Measurements from ENCODE around the gene CDH4. TPM values are rescaled to one million over a fixed set of nuclear protein-coding genes. Genes with fewer than 3 reads are reported as not detected.

The CDH4 gene
- total RNA-seq, 1 donor from 2014 or later: 0.99 TPM

DNA sequence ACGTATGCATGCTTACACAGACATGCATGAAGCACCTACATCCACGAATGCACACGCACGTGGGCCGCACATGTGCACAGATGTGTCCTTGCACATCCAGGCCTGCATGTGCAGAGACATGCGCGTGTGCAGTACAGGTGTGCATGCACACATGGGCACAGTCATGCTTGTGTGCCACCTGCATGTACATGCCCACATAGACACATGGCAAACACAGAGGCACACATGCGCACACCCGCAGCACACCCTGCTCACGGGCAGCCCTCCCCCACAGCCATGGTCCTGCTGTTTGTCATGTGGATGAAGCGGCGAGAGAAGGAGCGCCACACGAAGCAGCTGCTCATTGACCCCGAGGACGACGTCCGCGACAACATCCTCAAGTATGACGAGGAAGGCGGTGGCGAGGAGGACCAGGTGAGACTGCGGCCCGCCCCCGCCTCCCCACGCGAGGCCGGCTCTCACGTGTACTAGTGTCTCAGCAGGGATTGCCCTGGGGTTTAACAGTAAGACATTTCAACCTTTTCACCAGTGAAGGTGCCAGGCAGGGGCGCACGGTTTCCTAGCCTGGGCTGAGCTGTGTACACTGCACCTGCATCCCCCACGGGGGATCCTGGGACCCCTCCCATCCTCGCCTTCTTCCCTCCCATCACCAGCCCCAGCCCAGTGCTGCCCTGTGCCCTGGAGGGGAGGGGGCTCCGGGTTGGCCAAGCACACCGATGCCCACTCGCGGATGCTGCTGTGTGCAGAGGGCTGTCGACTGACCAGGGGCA is 680.8 kb downstream of the CDH4 start:
- Mint-ChIP-seq H3K36me3 (ENCODE audit: low read depth) (peaks cover 2% of the 10 kb centered on the region), H3K4me1 (ENCODE audit: low read depth) (no peaks in the 10 kb centered on the region), H3K4me3 (ENCODE audit: unreplicated experiment) (no peak overlapping the region), H3K9me3 (ENCODE audit: low read depth) (no peaks in the 10 kb centered on the region), H3K27me3 (ENCODE audit: low read depth) (peaks cover 1% of the 10 kb centered on the region), H3K27ac (ENCODE audit: unreplicated experiment) (no peak overlapping the region)
- TF ChIP-seq, protein P1, sequence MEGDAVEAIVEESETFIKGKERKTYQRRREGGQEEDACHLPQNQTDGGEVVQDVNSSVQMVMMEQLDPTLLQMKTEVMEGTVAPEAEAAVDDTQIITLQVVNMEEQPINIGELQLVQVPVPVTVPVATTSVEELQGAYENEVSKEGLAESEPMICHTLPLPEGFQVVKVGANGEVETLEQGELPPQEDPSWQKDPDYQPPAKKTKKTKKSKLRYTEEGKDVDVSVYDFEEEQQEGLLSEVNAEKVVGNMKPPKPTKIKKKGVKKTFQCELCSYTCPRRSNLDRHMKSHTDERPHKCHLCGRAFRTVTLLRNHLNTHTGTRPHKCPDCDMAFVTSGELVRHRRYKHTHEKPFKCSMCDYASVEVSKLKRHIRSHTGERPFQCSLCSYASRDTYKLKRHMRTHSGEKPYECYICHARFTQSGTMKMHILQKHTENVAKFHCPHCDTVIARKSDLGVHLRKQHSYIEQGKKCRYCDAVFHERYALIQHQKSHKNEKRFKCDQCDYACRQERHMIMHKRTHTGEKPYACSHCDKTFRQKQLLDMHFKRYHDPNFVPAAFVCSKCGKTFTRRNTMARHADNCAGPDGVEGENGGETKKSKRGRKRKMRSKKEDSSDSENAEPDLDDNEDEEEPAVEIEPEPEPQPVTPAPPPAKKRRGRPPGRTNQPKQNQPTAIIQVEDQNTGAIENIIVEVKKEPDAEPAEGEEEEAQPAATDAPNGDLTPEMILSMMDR (IDR thresholded peaks at IDR 0.05): no peak
- peak; percentile 77 for DNase-seq (ENCODE audit: low spot score)

DNA sequence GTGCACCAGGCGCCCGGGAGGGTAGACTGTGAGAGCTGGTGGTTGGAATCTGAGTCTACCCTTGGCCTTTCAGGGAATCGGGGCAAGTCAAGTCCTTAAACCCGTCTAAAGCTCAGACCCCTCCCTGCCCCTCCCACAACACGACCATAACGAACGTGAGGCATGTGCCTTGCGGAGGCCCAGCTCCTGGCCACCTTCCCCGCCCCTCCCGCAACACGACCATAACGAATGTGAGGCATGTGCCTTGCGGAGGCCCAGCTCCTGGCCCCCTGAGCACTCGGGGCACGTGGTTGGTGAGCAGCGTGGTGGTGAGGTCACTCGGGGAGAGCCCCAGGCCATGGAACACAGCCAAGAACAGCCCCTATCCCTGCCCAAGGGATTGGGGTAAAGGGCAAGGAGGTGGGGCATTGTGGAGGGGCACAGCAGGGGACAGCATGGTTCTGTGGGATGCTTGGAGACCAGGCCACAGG is 681.5 kb downstream of the CDH4 start:
- H3K4me3 Mint-ChIP-seq (ENCODE audit: unreplicated experiment): no peak overlapping the region
- no peaks in the 10 kb centered on the region for H3K4me1 Mint-ChIP-seq (ENCODE audit: low read depth)
- H3K27ac Mint-ChIP-seq (ENCODE audit: unreplicated experiment): no peak overlapping the region
- H3K27me3 Mint-ChIP-seq (ENCODE audit: low read depth): peaks cover 1% of the 10 kb centered on the region
- H3K9me3 Mint-ChIP-seq (ENCODE audit: low read depth): no peaks in the 10 kb centered on the region
- TF ChIP-seq, protein P1 (IDR thresholded peaks at IDR 0.05): no peak
- peaks cover 2% of the 10 kb centered on the region for H3K36me3 Mint-ChIP-seq (ENCODE audit: low read depth)
- DNase-seq (ENCODE audit: low spot score): peak; percentile 73

DNA sequence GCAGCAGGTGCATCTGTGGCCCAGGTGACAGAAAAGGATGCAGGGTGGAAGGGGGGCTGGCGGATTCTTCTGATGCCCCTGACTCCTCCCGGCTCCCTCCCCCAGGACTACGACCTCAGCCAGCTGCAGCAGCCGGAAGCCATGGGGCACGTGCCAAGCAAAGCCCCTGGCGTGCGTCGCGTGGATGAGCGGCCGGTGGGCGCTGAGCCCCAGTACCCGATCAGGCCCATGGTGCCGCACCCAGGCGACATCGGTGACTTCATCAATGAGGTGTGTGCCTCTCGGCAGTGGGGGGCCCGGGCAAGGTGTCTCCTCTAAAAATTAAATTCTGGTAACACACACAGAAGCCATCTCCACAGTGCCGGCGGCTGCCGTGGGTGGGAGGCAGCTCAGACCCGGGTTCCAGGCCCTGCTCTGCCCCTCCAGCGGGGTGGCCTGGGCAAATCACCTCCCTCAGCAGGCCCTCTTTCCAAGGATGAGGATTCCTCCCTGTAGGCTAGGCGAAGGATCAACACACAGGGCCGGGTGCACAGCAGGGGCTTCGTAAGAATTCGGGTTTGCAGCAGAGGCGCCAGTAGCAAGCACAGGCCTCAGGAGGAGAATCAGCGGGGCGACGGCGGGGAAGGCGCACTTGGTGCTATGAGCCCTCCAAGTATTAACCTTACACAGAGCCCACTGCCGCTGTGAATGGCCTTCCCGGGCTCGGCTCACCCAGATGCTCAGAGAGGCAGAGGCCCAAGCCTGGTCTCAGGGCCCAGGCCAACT is 682.1 kb downstream of the CDH4 start:
- H3K9me3 Mint-ChIP-seq (ENCODE audit: low read depth): no peaks in the 10 kb centered on the region
- H3K4me1 Mint-ChIP-seq (ENCODE audit: low read depth): no peaks in the 10 kb centered on the region
- H3K27me3 Mint-ChIP-seq (ENCODE audit: low read depth): peaks cover 1% of the 10 kb centered on the region
- DNase-seq (ENCODE audit: low spot score): peak; percentile 90
- H3K27ac Mint-ChIP-seq (ENCODE audit: unreplicated experiment): no peak overlapping the region
- TF ChIP-seq, protein P1 (IDR thresholded peaks at IDR 0.05): no peak
- H3K4me3 Mint-ChIP-seq (ENCODE audit: unreplicated experiment): no peak overlapping the region
- H3K36me3 Mint-ChIP-seq (ENCODE audit: low read depth): peaks cover 2% of the 10 kb centered on the region

DNA sequence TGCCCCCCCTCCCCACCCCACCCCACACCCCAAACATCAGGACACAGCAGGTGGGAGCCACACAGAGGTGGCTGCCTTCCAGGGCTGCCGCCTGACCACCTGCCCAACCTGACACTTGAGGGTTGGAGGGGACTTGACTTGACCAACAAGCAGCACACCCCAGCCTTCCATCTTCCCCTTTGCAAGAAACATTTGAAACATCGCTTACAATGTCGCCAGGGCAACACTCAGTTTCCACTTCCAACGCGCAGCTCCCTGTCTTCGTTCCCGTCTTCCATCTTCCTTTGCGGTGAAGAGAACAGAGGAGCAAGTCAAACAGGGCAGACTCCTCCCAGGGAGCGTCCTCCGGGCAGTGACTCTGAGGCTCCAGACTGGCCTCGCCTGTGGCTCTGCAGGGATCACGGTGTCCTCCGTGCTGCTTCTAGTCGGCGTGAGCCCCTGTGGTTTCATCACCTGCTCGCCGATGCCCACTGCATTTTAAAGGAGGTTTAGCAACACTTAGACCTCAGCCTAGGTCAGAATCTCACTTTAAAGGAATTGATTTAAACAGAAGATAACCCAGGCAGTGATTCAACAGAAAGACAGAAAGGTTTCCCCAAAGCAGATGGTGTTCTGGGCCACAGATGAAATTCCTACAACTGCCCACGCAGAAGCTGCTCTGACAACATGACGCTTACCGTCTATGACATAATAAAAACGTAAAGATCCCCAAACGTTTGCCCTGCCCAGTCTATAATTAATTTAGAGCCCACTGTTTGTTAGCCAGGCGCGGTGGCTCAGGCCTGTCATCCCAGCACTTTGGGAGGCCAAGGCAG is 682.9 kb downstream of the CDH4 start:
- TF ChIP-seq, protein P1 (IDR thresholded peaks at IDR 0.05): no peak
- DNase-seq (ENCODE audit: low spot score): peak; percentile 75
- Mint-ChIP-seq H3K36me3 (ENCODE audit: low read depth) (peaks cover 2% of the 10 kb centered on the region), H3K4me3 (ENCODE audit: unreplicated experiment) (no peak overlapping the region), H3K4me1 (ENCODE audit: low read depth) (no peaks in the 10 kb centered on the region), H3K27ac (ENCODE audit: unreplicated experiment) (no peak overlapping the region), H3K9me3 (ENCODE audit: low read depth) (no peaks in the 10 kb centered on the region), H3K27me3 (ENCODE audit: low read depth) (peaks cover 1% of the 10 kb centered on the region)
